Memory B cell (primary cell): ENCODE data around the gene CYP2C18.
"Not testable (repeated sequence)": the region's sequence is repeated elsewhere in the genome, so short reads cannot be mapped to it uniquely, and the experiment has no call there.

Source experiments
- ATAC-seq: fragments of 150-1000 bp; cut with Tn5 transposase; 2 replicates; pipeline ENCODE4 v1.10.0; 2021; ENCODE audit warnings: low read depth, mild to moderate bottlenecking, moderate library complexity
- DNase-seq, 2 donors: peaks; one replicate each; pipeline ENCODE4 v3.0.0; 2022; ENCODE audit warnings: low spot score in 2 of 2
- H3K27ac Mint-ChIP-seq: one replicate; pipeline ENCODE4 v1.8.0; 2022; ENCODE audit warnings: mild to moderate bottlenecking, moderate library complexity, mixed read lengths
- H3K27me3 Mint-ChIP-seq: one replicate; pipeline ENCODE4 v1.8.0; 2022; ENCODE audit warnings: mixed read lengths
- H3K36me3 Mint-ChIP-seq: one replicate; pipeline ENCODE4 v1.8.0; 2022; ENCODE audit warnings: mild to moderate bottlenecking, mixed read lengths
- H3K4me1 Mint-ChIP-seq: one replicate; pipeline ENCODE4 v1.8.0; 2022; ENCODE audit warnings: mixed read lengths
- H3K4me3 Mint-ChIP-seq: one replicate; pipeline ENCODE4 v1.8.0; 2022; ENCODE audit warnings: mild to moderate bottlenecking, moderate library complexity, mixed read lengths
- H3K9me3 Mint-ChIP-seq: one replicate; pipeline ENCODE4 v1.8.0; 2022; ENCODE audit warnings: mixed read lengths

CYP2C18 gene

DNA sequence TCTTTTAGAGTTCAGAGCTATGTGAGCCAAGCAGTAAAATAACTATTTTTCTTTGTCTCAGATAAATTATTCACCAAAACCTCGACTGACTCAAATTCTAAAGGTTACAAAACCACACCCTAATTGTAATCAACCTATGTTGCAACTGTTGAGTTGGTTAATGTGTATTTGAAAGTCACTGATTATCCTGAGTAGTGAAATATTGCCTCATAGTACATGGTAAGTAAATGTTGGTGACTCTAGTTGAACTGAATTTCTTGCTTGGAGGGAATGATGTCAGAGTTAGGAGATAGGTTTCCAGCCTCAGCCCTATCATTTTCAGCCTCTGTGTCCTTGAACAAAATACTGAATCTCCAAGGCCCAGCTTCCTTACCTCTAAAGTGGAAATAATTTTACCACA is 3.0 kb upstream of the CYP2C18 start:
- no peak overlapping the region for H3K27ac Mint-ChIP-seq
- H3K4me1 Mint-ChIP-seq, result no peaks in the 10 kb centered on the region
- ATAC-seq, result no peak
- H3K36me3 Mint-ChIP-seq, result no peaks in the 10 kb centered on the region
- no peak for DNase-seq
- H3K9me3 Mint-ChIP-seq, result peaks cover 2% of the 10 kb centered on the region
- no peaks in the 10 kb centered on the region for H3K27me3 Mint-ChIP-seq
- no peak overlapping the region for H3K4me3 Mint-ChIP-seq

DNA sequence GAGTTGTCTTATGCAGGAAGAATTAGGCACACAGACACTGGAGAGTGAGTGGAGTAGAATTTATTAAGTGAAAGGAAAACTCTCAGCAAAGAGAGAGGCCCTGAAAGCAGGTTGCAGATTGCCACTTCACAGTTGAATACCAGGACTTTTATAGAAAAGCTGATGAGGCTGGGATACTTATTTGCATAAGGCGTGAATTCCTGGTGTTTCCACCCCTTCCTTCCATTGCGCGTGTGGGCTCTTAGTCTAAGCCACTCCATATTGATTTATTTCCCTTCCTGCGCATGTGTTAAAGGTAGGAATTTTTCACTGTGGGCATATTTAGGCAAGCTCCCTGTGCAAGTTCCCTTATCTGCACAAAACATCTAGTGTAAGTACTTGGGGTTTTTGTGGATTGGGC is 893 bp upstream of the CYP2C18 start:
- not testable (repeated sequence) for H3K36me3 Mint-ChIP-seq, H3K27ac Mint-ChIP-seq, H3K27me3 Mint-ChIP-seq, H3K9me3 Mint-ChIP-seq, H3K4me1 Mint-ChIP-seq, ATAC-seq, H3K4me3 Mint-ChIP-seq, DNase-seq

DNA sequence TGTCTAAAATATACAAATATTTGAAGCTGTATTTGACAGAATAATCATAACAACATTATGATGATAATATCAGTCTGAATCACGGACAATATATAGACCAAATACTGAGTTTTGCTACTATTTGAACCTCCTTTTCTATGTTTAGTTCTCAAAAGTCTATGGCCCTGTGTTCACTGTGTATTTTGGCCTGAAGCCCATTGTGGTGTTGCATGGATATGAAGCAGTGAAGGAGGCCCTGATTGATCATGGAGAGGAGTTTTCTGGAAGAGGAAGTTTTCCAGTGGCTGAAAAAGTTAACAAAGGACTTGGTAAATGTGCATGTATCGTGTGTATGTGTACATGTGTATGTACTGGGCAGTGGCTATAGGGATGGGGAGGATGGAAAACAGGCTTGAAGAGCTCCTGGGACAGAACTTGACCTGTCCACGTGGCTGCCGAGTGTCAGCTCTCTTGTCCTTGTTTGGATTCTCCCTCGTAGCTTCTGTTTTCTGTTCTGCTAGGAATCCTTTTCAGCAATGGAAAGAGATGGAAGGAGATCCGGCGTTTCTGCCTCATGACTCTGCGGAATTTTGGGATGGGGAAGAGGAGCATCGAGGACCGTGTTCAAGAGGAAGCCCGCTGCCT is 4.2 kb downstream of the CYP2C18 start:
- H3K4me3 Mint-ChIP-seq, result no peak overlapping the region
- ATAC-seq, result no peak
- H3K36me3 Mint-ChIP-seq, result no peaks in the 10 kb centered on the region
- peaks cover 4% of the 10 kb centered on the region for H3K9me3 Mint-ChIP-seq
- no peaks in the 10 kb centered on the region for H3K4me1 Mint-ChIP-seq
- DNase-seq, result no peak
- H3K27ac Mint-ChIP-seq, result no peak overlapping the region
- H3K27me3 Mint-ChIP-seq, result peaks cover 11% of the 10 kb centered on the region

DNA sequence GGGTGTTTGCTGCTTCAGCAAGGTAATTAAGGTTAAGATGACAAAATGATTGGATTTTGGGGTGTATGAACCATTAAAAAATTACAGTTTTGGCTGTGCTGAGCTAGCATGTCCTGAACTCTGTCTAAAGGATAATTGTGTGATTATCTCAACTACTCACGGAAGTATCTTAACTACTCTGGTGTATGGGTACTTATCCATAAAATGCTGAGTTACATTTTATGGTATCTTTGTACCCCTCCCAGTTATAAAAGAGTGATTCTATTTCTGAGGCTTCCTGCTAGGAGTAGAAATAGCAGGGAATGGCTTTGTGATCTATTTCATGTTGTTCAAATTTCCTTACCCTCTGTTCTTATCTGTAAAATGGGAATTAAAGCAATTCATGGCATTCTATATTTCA is 22.6 kb downstream of the CYP2C18 start:
- DNase-seq, result no peak
- Mint-ChIP-seq H3K27me3 (no peaks in the 10 kb centered on the region), H3K4me3 (no peak overlapping the region), H3K9me3 (peaks cover 5% of the 10 kb centered on the region), H3K36me3 (no peaks in the 10 kb centered on the region), H3K27ac (no peak overlapping the region), H3K4me1 (no peaks in the 10 kb centered on the region)
- no peak for ATAC-seq

DNA sequence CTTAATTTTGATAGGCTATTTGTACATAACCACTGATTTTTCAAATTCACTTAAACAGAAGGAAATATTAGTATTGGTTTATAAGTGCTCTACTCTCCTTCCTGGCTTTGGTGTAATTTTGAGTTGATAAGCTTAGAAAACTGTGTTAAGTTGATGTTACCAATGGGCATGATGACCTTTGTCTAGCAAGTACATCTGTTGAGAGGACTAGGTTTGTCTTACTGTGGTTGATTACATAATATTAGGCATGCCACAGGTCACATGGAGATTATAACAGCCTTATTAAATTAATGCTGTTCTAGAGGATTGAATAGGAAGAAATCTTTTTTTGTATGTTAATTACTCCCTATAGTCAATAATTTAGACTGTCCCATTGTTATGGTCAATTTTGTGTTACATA is 27.0 kb downstream of the CYP2C18 start:
- ATAC-seq (no peak), DNase-seq (no peak)
- peaks cover 5% of the 10 kb centered on the region for H3K9me3 Mint-ChIP-seq
- no peaks in the 10 kb centered on the region for H3K27me3 Mint-ChIP-seq
- no peak overlapping the region for H3K27ac Mint-ChIP-seq
- H3K4me1 Mint-ChIP-seq, result no peaks in the 10 kb centered on the region
- H3K4me3 Mint-ChIP-seq, result no peak overlapping the region
- H3K36me3 Mint-ChIP-seq, result no peaks in the 10 kb centered on the region

DNA sequence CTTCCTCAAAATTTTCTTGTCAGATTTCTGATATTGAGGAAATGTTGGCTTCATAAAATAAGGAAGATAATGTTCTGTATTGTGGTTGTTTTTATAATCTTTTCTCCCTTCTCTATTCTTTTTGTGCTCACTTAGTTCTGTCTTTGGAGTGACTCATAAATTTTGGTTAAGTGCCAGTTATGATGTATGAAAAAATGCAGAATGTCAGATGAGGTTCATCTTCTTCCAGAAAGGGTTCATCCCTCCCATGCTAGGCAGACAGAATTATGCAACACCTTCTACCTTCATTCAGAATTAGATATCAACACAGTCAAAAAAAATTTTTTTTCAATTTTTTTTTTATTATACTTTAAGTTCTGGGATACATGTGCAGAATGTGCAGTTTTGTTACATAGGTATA is 42.3 kb downstream of the CYP2C18 start:
- no peaks in the 10 kb centered on the region for H3K4me1 Mint-ChIP-seq
- no peak overlapping the region for H3K4me3 Mint-ChIP-seq
- no peaks in the 10 kb centered on the region for H3K9me3 Mint-ChIP-seq
- ATAC-seq (no peak), DNase-seq (no peak)
- no peaks in the 10 kb centered on the region for H3K36me3 Mint-ChIP-seq
- H3K27me3 Mint-ChIP-seq, result peaks cover 3% of the 10 kb centered on the region
- no peak overlapping the region for H3K27ac Mint-ChIP-seq

DNA sequence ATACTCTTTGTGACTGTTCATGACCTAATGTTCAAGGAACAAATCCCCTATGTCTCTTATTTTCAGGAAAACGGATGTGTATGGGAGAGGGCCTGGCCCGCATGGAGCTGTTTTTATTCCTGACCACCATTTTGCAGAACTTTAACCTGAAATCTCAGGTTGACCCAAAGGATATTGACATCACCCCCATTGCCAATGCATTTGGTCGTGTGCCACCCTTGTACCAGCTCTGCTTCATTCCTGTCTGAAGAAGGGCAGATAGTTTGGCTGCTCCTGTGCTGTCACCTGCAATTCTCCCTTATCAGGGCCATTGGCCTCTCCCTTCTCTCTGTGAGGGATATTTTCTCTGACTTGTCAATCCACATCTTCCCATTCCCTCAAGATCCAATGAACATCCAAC is 51.7 kb downstream of the CYP2C18 start:
- no peak overlapping the region for H3K4me3 Mint-ChIP-seq
- H3K9me3 Mint-ChIP-seq, result peaks cover 8% of the 10 kb centered on the region
- no peaks in the 10 kb centered on the region for H3K4me1 Mint-ChIP-seq
- no peaks in the 10 kb centered on the region for H3K27me3 Mint-ChIP-seq
- ATAC-seq (no peak), DNase-seq (no peak)
- no peaks in the 10 kb centered on the region for H3K36me3 Mint-ChIP-seq
- no peak overlapping the region for H3K27ac Mint-ChIP-seq

DNA sequence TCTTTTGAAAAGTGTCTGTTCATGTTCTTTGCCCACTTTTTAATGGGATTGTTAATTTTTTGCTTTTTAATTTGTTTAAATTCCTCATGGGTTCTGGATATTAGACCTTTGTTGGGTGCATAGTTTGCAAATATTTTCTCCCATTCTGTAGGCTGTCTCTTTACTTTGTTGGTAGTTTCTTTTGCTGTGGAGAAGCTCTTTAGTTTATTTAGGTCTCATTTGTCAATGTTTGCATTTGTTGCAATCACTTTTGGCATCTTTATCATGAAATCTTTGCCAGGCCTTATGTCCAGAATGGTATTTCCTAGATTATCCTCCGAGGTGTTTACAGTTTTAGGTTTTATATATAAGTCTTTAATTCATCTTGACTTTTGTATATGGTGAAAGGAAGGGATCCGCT is 55.1 kb downstream of the CYP2C18 start:
- no peak for ATAC-seq
- H3K27ac Mint-ChIP-seq, result no peak overlapping the region
- H3K4me1 Mint-ChIP-seq, result no peaks in the 10 kb centered on the region
- H3K36me3 Mint-ChIP-seq, result no peaks in the 10 kb centered on the region
- DNase-seq, result no peak
- H3K4me3 Mint-ChIP-seq, result no peak overlapping the region
- H3K27me3 Mint-ChIP-seq, result no peaks in the 10 kb centered on the region
- H3K9me3 Mint-ChIP-seq, result peaks cover 14% of the 10 kb centered on the region

DNA sequence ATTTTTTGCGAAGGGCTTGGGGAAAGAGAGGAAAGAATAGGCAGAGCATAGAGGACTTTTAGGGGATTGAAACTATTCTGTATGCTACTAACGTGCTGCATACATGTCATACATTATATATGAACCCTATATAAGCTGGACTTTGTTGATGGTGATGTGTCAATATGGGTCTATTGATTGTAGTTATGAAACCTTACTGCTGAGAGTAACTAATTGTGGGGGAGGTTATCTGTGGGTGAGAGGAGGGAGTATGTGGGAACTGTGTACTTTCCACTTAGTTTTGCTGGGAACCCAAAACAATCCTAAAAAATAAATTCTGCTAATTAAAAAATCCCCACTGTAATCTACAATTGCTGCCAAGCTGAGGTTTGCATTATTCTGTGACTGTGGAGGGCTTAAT is 63.6 kb downstream of the CYP2C18 start:
- ATAC-seq (no peak), DNase-seq (no peak)
- Mint-ChIP-seq H3K36me3 (peaks cover 3% of the 10 kb centered on the region), H3K27ac (no peak overlapping the region), H3K4me1 (no peaks in the 10 kb centered on the region), H3K9me3 (peaks cover 18% of the 10 kb centered on the region), H3K27me3 (no peaks in the 10 kb centered on the region), H3K4me3 (no peak overlapping the region)

DNA sequence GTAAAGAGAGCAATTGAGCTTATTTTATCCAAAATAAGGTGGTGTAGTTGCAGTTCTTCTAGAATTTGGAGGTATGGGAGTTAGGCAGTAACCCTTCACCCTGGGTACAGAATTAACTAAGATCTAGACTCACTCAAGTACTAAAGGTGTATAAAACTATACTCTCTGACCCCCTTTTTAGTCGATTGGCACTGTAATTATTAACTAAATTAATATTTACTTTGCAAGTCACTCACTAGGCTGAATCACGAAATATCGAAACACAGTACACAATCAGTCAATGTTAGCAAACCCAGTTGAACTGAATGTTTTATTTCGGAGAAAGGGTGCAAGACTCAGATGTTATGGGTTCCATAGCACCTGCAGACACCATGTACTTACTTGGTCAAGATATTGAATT is 64.3 kb downstream of the CYP2C18 start:
- DNase-seq (no peak), ATAC-seq (no peak)
- H3K4me1 Mint-ChIP-seq, result no peaks in the 10 kb centered on the region
- peaks cover 1% of the 10 kb centered on the region for H3K27me3 Mint-ChIP-seq
- H3K9me3 Mint-ChIP-seq, result peaks cover 14% of the 10 kb centered on the region
- no peak overlapping the region for H3K4me3 Mint-ChIP-seq
- H3K27ac Mint-ChIP-seq, result no peak overlapping the region
- H3K36me3 Mint-ChIP-seq, result peaks cover 3% of the 10 kb centered on the region

DNA sequence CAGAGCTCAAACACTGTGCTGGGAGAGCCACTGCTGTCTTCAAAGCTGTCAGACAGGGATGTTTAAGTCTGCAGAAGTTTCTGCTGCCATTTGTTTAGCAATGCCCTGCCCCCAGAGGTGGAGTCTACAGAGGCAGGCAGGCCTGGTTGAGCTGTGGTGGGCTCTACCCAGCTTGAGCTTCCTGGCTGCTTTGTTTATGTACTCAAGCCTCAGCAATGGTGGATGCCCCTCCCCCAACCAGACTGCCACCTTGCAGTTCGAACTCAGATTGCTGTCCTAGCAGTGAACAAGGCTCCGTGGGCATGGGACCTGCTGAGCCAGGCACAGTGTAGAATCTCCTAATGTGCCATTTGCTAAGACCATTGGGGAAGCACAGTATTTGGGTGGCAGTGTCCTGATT is 74.4 kb downstream of the CYP2C18 start:
- no peaks in the 10 kb centered on the region for H3K27me3 Mint-ChIP-seq
- no peak overlapping the region for H3K27ac Mint-ChIP-seq
- H3K9me3 Mint-ChIP-seq, result peaks cover 3% of the 10 kb centered on the region
- DNase-seq (no peak), ATAC-seq (no peak)
- no peak overlapping the region for H3K4me3 Mint-ChIP-seq
- no peaks in the 10 kb centered on the region for H3K36me3 Mint-ChIP-seq
- no peaks in the 10 kb centered on the region for H3K4me1 Mint-ChIP-seq

DNA sequence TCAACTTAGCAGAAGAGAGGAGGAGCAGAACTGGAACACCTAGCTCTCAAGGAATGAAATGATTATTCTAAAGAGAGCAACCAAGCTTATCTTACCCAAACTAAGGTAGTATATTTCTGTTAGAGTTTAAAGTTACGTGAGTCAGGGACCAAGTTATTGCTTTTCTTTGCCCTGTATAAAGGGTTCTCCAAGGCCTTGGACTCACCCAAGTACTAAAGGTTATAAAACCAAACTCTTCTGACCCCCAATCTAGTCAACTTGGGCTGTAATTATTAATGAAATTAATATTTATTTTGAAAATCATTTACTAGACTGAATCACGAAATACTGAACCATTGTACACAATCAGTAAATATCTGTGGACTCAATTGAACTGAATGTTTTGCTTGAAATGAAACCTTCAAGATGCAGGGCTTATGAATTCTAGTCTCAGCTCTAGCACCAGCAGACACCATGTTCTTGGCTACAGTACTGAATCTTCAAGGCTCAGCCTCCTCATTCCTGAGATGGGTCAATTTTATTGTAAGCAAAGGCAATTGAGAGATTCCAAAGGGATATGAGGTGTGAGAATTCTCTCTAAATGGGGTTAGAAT is 77.2 kb downstream of the CYP2C18 start:
- no peaks in the 10 kb centered on the region for H3K36me3 Mint-ChIP-seq
- H3K27ac Mint-ChIP-seq, result no peak overlapping the region
- peaks cover 3% of the 10 kb centered on the region for H3K9me3 Mint-ChIP-seq
- H3K4me1 Mint-ChIP-seq, result no peaks in the 10 kb centered on the region
- no peak overlapping the region for H3K4me3 Mint-ChIP-seq
- DNase-seq (no peak), ATAC-seq (no peak)
- peaks cover 2% of the 10 kb centered on the region for H3K27me3 Mint-ChIP-seq

DNA sequence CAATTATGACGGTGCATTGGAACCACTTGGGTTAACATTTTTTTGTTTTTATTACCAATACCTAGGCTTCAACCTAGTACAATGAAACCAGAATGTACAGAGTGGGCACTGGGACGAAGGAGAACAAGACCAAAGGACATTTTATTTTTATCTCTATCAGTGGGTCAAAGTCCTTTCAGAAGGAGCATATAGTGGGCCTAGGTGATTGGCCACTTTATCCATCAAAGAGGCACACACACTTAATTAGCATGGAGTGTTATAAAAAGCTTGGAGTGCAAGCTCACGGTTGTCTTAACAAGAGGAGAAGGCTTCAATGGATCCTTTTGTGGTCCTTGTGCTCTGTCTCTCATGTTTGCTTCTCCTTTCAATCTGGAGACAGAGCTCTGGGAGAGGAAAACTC is 78.9 kb downstream of the CYP2C18 start, which contains the start of gene CYP2C19:
Gene CYP2C19 (plus strand): TSS at position 289 of the 400 bp plus-strand sequence. CDS start 25 bp downstream, at position 314.
- no peak for ATAC-seq

DNA sequence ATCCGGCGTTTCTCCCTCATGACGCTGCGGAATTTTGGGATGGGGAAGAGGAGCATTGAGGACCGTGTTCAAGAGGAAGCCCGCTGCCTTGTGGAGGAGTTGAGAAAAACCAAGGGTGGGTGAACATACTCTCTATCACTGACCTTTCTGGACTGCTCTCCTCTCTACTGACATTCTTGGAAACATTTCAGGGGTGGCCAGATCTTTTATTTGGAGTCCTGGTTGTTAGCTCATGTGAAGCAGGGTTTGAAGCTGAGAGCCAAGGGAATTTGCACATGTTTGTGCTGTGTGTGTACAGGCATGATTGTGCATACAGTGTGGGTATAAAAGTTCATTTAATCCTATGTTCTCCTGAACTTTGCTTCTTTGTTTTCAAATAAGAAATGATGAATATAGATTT is 91.9 kb downstream of the CYP2C18 start:
- not testable (repeated sequence) for H3K36me3 Mint-ChIP-seq, H3K9me3 Mint-ChIP-seq, H3K27me3 Mint-ChIP-seq, H3K4me3 Mint-ChIP-seq, H3K27ac Mint-ChIP-seq, ATAC-seq, H3K4me1 Mint-ChIP-seq, DNase-seq

More for the DNA sequence above, 78.9 kb downstream of the CYP2C18 start, which contains the start of gene CYP2C19:
- Mint-ChIP-seq H3K4me1 (no peaks in the 10 kb centered on the region), H3K4me3 (no peak within 1 kb of the TSS), H3K27me3 (peaks cover 2% of the 10 kb centered on the region), H3K9me3 (peaks cover 3% of the 10 kb centered on the region), H3K36me3 (no peaks in the 10 kb centered on the region), H3K27ac (no peak within 1 kb of the TSS)
- no peak for DNase-seq

DNA sequence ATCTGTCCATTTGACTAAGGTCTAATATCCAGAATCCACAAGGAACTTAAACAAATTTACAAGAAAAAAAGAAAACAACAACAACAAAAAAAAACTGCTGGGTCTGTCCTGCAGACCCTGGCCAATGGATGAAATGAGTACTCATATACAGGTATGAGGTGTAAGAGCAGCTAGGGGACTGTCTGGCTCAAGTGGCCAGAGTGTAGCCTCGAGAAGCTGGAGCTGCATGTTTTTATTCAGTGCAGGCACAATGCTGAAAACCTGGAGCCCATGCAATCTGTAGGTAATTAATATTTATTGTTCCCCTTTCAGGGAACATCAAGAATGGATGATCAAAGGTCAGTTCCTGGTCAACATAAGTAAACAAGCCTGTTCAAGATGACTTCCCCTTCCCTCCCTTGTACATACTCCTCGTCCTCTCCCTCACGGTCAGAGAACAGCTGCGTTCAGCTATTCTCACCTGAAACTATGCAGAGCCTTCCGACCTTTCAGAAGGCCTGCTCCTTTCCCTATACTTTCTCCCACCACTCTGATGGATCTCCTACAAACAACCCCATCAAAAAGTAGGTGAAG is 94.4 kb downstream of the CYP2C18 start:
- DNase-seq (no peak), ATAC-seq (no peak)
- Mint-ChIP-seq H3K36me3 (no peaks in the 10 kb centered on the region), H3K27me3 (no peaks in the 10 kb centered on the region), H3K4me3 (no peak overlapping the region), H3K4me1 (no peaks in the 10 kb centered on the region), H3K9me3 (no peaks in the 10 kb centered on the region), H3K27ac (no peak overlapping the region)
